Vagina (tissue), 2 donors: ENCODE data around the gene RPL13A. TPM values are rescaled to one million over a fixed set of nuclear protein-coding genes. Genes with fewer than 3 reads are reported as not detected.

ENCODE experiments used
- DNase-seq, 2 donors: peaks; one replicate each; pipeline ENCODE4 v3.0.0-alpha.2; 2017; ENCODE audit errors: extremely low spot score in 2 of 2
- H3K27ac ChIP-seq: fragments of 200-600 bp; sonication (generic); one replicate; pipeline ENCODE4 v1.5.1; 2019
- H3K27me3 ChIP-seq: fragments of 200-600 bp; sonication (generic); one replicate; pipeline ENCODE4 v1.5.1; 2019
- H3K36me3 ChIP-seq, 2 donors: fragments of 200-600 bp; sonication (generic); one replicate each; pipeline ENCODE4 v1.5.1; 2017 to 2019
- H3K4me1 ChIP-seq: fragments of 200-600 bp; sonication (generic); one replicate; pipeline ENCODE4 v1.5.1; 2019
- H3K4me3 ChIP-seq, 2 donors: fragments of 200-600 bp; sonication (generic); 1 replicate in 1 of 2; 2 replicates in 1 of 2; pipeline ENCODE4 v1.5.1; 2016 to 2019
- H3K9me3 ChIP-seq: fragments of 200-600 bp; sonication (generic); one replicate; pipeline ENCODE4 v1.5.1; 2019
- POLR2A ChIP-seq, 2 donors: fragments of 450-650 bp; IDR thresholded peaks; one replicate each; pipeline ENCODE4 v1.6.1; 2017; ENCODE audit warnings: antibody characterized with exemption in 2 of 2, mild to moderate bottlenecking in 2 of 2, moderate library complexity in 2 of 2
- POLR2AphosphoS5 ChIP-seq, 2 donors: sonication (generic); formaldehyde crosslinking; IDR thresholded peaks; one replicate each; pipeline ENCODE4 v1.9.0; 2017; ENCODE audit warnings: antibody characterized with exemption in 2 of 2, mild to moderate bottlenecking in 2 of 2, low read depth in 1 of 2; ENCODE audit not compliant: insufficient read depth in 1 of 2
- intact Hi-C: fragments of 100-400 bp; cut with DNase I; formaldehyde crosslinking; loops from one replicate; pipeline ENCODE4 v1.15.1; 2023
- total RNA-seq: library from RNA; depleted of rRNA; stranded (reverse); fragments of >200 nt; gene quantifications from one replicate; pipeline ENCODE4 v1.2.3, GENCODE V29; 2016
- TF ChIP-seq, protein P1 (sequence below), 3 experiments: fragments of 450-650 bp in 2 of 3; fragments of 200-600 bp in 1 of 3; sonication (generic) in 1 of 3; IDR thresholded peaks; one replicate each; pipeline ENCODE4 v1.5.1; 2017 to 2019; ENCODE audit warnings: antibody characterized with exemption in 3 of 3, mild to moderate bottlenecking in 2 of 3, moderate library complexity in 2 of 3

Gene RPL13A
- total RNA-seq, 1 donor from 2014 or later, result 3,900 TPM

DNA sequence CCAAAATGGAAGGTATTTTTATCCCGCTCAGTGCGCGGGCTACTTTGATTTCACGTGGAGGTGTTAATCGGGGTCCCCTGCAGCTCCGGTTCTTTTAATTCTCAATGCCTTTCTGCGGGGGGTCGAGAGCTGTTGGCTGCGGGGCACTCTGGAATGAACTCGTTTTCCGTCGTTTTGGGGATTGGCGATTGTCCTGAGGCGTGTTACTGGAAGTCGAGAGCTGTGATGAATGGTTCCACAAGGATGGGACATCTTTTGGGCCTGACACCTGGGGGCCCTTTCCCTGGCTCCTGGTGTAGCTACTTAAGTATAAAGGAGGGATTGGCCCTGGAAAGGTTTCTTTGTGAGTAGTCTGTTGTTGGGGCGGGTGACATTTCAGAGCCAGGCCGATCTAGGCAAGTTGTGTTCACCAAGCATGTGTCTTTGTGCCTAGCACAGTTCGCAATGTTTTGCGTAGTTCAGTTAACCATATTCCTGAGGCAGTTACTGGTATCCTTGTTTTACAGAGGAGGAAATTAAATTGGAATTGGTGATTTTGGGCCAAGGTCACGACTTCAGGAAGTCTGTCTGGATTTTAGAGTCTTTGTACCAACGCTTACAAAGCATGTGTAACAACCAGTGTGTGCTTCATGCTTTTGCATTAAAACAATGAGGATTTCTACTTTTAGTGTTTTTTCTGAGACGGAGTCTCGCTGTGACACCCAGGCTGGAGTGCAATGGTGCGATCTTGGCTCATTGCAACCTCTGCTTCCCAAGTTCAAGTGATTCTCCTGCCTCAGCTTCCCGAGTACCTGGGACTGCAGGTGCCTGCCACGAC lies 846 bp downstream of the RPL13A start:
- Histone ChIP-seq H3K27ac (peak overlapping the region; percentile 93), H3K36me3 (peaks cover 0 to 36% of the 10 kb centered on the region in 2 donors), H3K4me3 (peak overlapping the region; percentile 82 to 96), H3K4me1 (peaks cover 33% of the 10 kb centered on the region), H3K27me3 (no peaks in the 10 kb centered on the region), H3K9me3 (no peaks in the 10 kb centered on the region)
- intact Hi-C loops, result no loop called here
- TF ChIP-seq POLR2AphosphoS5 (IDR thresholded peaks at IDR 0.05; ENCODE audit: insufficient read depth in 1 of 2, low read depth in 1 of 2) (no peak), POLR2A (IDR thresholded peaks at IDR 0.05) (no peak)
- TF ChIP-seq, protein P1, sequence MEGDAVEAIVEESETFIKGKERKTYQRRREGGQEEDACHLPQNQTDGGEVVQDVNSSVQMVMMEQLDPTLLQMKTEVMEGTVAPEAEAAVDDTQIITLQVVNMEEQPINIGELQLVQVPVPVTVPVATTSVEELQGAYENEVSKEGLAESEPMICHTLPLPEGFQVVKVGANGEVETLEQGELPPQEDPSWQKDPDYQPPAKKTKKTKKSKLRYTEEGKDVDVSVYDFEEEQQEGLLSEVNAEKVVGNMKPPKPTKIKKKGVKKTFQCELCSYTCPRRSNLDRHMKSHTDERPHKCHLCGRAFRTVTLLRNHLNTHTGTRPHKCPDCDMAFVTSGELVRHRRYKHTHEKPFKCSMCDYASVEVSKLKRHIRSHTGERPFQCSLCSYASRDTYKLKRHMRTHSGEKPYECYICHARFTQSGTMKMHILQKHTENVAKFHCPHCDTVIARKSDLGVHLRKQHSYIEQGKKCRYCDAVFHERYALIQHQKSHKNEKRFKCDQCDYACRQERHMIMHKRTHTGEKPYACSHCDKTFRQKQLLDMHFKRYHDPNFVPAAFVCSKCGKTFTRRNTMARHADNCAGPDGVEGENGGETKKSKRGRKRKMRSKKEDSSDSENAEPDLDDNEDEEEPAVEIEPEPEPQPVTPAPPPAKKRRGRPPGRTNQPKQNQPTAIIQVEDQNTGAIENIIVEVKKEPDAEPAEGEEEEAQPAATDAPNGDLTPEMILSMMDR (IDR thresholded peaks at IDR 0.05), result no peak
- no peak for DNase-seq

DNA sequence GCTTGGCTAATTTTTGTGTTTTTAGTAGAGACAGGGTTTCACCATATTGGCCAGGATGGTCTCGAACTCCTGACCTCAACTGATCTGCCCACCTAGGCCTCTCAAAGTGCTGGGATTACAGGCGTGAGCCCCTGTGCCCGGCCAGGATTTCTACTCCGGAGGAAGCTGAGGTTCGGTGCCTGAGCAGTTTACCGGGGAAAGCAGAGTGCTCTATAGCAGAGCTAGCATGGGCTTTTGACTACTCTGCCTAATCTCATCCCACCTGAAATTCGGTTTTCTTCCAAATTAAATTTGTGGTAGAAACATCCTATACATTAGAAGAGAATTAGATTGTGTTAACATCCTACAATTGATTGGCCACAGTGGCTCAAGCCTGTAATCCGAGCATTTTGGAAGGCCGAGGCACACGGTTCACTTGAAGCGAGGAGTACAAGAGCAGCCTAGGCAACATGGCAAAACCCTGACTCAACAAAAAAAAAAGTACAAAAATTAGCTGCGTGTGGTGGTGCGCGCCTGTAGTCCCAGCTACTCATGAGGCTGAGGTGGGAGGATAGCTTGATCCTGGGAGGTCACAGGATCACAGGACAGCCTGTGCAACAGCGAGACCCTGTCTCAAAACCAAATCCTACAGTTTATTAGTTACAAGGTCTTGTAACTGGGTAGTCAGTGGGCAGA lies 1.6 kb downstream of the RPL13A start:
- intact Hi-C loops, result no loop called here
- Histone ChIP-seq H3K4me3 (peak overlapping the region; percentile 82 to 96), H3K4me1 (peaks cover 33% of the 10 kb centered on the region), H3K9me3 (no peaks in the 10 kb centered on the region), H3K36me3 (peaks cover 0 to 35% of the 10 kb centered on the region in 2 donors), H3K27me3 (no peaks in the 10 kb centered on the region), H3K27ac (peak overlapping the region; percentile 93)
- DNase-seq, result no peak
- TF ChIP-seq POLR2AphosphoS5 (IDR thresholded peaks at IDR 0.05; ENCODE audit: insufficient read depth in 1 of 2, low read depth in 1 of 2) (no peak), POLR2A (IDR thresholded peaks at IDR 0.05) (no peak)
- TF ChIP-seq, protein P1 (IDR thresholded peaks at IDR 0.05), result no peak

DNA sequence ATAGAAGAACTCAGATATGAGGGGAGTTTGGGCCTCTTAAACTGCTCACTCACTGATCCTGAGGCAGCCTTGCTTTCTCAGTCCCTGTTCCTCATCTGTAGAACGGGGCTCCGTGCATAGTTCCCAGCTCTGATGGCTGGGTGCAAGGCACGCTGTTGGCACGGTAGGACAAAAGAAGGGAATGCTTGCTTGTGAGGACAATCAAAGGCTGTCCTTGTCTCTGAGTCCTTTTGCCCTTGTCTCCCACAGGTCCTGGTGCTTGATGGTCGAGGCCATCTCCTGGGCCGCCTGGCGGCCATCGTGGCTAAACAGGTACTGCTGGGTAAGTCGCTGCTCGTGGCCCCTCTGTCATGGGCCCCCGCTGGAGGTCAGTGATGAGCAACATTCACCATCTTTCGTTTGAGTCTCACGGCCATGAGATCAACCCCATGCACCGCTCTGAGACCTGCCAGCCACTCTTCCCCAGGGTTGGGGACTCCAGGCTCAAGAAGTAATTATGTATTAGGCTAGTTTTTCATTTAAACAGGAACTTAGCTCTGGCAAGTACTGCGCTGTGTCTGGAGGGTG lies 2.3 kb downstream of the RPL13A start:
- Histone ChIP-seq H3K9me3 (no peaks in the 10 kb centered on the region), H3K4me3 (peak overlapping the region; percentile 82 to 96), H3K36me3 (peaks cover 0 to 35% of the 10 kb centered on the region in 2 donors), H3K27ac (peak overlapping the region; percentile 93), H3K4me1 (peaks cover 33% of the 10 kb centered on the region), H3K27me3 (no peaks in the 10 kb centered on the region)
- TF ChIP-seq POLR2AphosphoS5 (IDR thresholded peaks at IDR 0.05; ENCODE audit: insufficient read depth in 1 of 2, low read depth in 1 of 2), result no peak
- TF ChIP-seq, protein P1 (IDR thresholded peaks at IDR 0.05), result no peak
- TF ChIP-seq POLR2A (IDR thresholded peaks at IDR 0.05), result no peak
- intact Hi-C loops, result loop anchor here (10.0 kb wide), 1 partner anchor 175 kb away; the partner anchor contains the start of genes BCL2L12 and IRF3
- DNase-seq, result no peak

DNA sequence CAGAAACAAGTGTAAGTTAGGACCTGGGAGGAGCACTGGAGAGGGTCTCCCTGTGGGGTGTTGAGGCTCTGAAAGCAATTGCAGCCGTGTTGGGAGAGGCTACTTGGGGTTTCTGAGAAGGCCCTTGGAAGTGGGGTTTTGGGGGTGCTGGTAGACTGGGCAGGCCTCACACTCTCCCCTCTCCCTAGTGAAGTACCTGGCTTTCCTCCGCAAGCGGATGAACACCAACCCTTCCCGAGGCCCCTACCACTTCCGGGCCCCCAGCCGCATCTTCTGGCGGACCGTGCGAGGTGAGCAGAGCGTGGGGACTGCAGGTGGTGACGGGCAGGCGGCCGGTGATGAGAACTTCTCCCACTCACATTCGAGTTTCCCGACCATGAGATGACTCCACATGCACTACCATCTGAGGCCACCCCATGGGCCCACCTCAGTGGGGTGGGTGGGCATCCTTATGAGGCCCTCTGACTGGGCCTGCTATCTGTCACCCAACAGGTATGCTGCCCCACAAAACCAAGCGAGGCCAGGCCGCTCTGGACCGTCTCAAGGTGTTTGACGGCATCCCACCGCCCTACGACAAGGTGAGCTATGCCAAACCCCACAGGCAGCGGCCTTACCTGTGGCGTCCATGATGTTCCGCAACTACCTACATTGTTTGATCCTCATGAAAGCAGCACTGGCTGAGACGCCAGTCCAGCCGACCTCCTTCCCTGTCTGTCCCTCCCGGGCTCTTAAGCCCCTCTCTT lies 3.0 kb downstream of the RPL13A start:
- no peaks in the 10 kb centered on the region for H3K9me3 ChIP-seq
- DNase-seq, result no peak
- no peaks in the 10 kb centered on the region for H3K27me3 ChIP-seq
- H3K4me3 ChIP-seq, result no peak overlapping the region
- H3K4me1 ChIP-seq, result peaks cover 36% of the 10 kb centered on the region
- peaks cover 0 to 35% of the 10 kb centered on the region in 2 donors for H3K36me3 ChIP-seq
- intact Hi-C loops, result loop anchor here (10.0 kb wide), 1 partner anchor 174 kb away; the partner anchor contains the start of genes BCL2L12 and IRF3
- no peak overlapping the region for H3K27ac ChIP-seq
- no peak for TF ChIP-seq POLR2A (IDR thresholded peaks at IDR 0.05)
- TF ChIP-seq, protein P1 (IDR thresholded peaks at IDR 0.05), result no peak
- peak in 1 of 2 donors; percentile 36 for TF ChIP-seq POLR2AphosphoS5 (IDR thresholded peaks at IDR 0.05; ENCODE audit: insufficient read depth in 1 of 2, low read depth in 1 of 2)
